Activated T-cell treated with anti-CD3 and anti-CD28 coated beads for 48 hours (primary cell): ENCODE data around the gene TTC7B.
"Not testable (repeated sequence)": the region's sequence is repeated elsewhere in the genome, so short reads cannot be mapped to it uniquely, and the experiment has no call there.

Source experiments
- DNase-seq: peaks from one replicate; pipeline ENCODE4 v3.0.0-alpha.2; 2020; ENCODE audit warnings: low read depth

Gene TTC7B

GRCh38 chr14:90830931-90831701 is 14.9 kb upstream of the TTC7B start:
- no peak for DNase-seq

GRCh38 chr14:90829677-90830076 is 13.4 kb upstream of the TTC7B start:
- no peak for DNase-seq

GRCh38 chr14:90828642-90829487 is 12.6 kb upstream of the TTC7B start:
- no peak for DNase-seq

- peak; percentile 91 for DNase-seq
Measured at GRCh38 chr14:90827919-90828610, 11.8 kb upstream of the TTC7B start.

- DNase-seq, result not testable (repeated sequence)
Measured at GRCh38 chr14:90823542-90823941, 7.3 kb upstream of the TTC7B start.

- peak; percentile 79 for DNase-seq
Measured at GRCh38 chr14:90820958-90821357, 4.7 kb upstream of the TTC7B start.

GRCh38 chr14:90819734-90820393 is 3.6 kb upstream of the TTC7B start:
- no peak for DNase-seq

- no peak for DNase-seq
Measured at GRCh38 chr14:90818715-90819114, 2.5 kb upstream of the TTC7B start.

- no peak for DNase-seq
Measured at GRCh38 chr14:90816681-90817436, 629 bp upstream of the TTC7B start.

GRCh38 chr14:90815572-90815821 is 733 bp downstream of the TTC7B start:
- no peak for DNase-seq

- no peak for DNase-seq
Measured at GRCh38 chr14:90814806-90815571, 1.2 kb downstream of the TTC7B start.

- no peak for DNase-seq
Measured at GRCh38 chr14:90813442-90813841, 2.8 kb downstream of the TTC7B start.

- no peak for DNase-seq
Measured at GRCh38 chr14:90812109-90812508, 4.1 kb downstream of the TTC7B start.

GRCh38 chr14:90811641-90812040 is 4.6 kb downstream of the TTC7B start:
- DNase-seq, result no peak

- DNase-seq, result no peak
Measured at GRCh38 chr14:90810806-90811205, 5.4 kb downstream of the TTC7B start.

GRCh38 chr14:90809530-90810312 is 6.5 kb downstream of the TTC7B start:
- no peak for DNase-seq

GRCh38 chr14:90808759-90809529 is 7.3 kb downstream of the TTC7B start:
- DNase-seq, result no peak

GRCh38 chr14:90807060-90807459 is 9.2 kb downstream of the TTC7B start:
- no peak for DNase-seq
